T-helper 17 cell (primary cell): Measurements from ENCODE around the gene MAGI2. TPM values are rescaled to one million over a fixed set of nuclear protein-coding genes. Genes with fewer than 3 reads are reported as not detected.

Experiments used
- ATAC-seq: fragments of 150-1000 bp; cut with Tn5 transposase; 2 replicates; pipeline ENCODE4 v1.10.0; 2021; ENCODE audit warnings: mild to moderate bottlenecking, moderate library complexity
- DNase-seq, 3 donors: peaks; one replicate each; pipeline versions ENCODE4 v3.0.0 to v3.0.0-alpha.2; 2020 to 2021
- H3K9me3 ChIP-seq: one replicate; pipeline ENCODE4 v1.7.0; 2013; ENCODE audit warnings: low read length, mild to moderate bottlenecking; ENCODE audit not compliant: control insufficient read depth, poor library complexity, severe bottlenecking
- H3K27ac Mint-ChIP-seq: one replicate; pipeline ENCODE4 v1.8.0; 2022; ENCODE audit warnings: mild to moderate bottlenecking, moderate library complexity, mixed read lengths
- H3K27me3 Mint-ChIP-seq: one replicate; pipeline ENCODE4 v1.8.0; 2022; ENCODE audit warnings: mixed read lengths
- H3K36me3 Mint-ChIP-seq: one replicate; pipeline ENCODE4 v1.8.0; 2022; ENCODE audit warnings: low read depth, mixed read lengths
- H3K4me1 Mint-ChIP-seq: one replicate; pipeline ENCODE4 v1.8.0; 2022; ENCODE audit warnings: mild to moderate bottlenecking, mixed read lengths
- H3K4me3 Mint-ChIP-seq: one replicate; pipeline ENCODE4 v1.8.0; 2022; ENCODE audit warnings: mild to moderate bottlenecking, moderate library complexity, mixed read lengths
- total RNA-seq, 4 donors: library from RNA in 2 of 4; stranded (reverse) in 2 of 4; gene quantifications; one replicate each; pipeline ENCODE4 v1.2.3 and lab custom pipeline; 2022 to 2026

The MAGI2 gene
- total RNA-seq, 2 donors from 2014 or later = 0.73 TPM; not detected in 1

DNA sequence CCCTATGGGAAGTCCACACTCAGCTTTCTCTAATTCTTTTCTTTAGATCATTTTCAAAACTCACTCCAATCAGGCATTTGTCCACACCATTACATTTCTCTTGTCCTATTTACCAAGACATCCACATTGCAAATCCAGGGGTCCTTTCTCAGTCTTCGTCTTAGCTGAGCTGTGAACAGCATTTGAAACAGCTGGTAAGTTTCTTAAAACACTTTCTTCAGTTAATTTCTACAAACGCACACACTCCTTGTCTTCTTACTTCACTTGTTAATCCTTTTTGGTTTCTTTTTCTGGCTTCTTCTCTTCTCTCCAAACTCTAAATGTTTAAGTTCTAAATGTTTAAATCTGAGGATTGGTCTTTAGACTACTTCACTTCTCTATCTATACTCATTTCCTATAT, 885.6 kb downstream of the MAGI2 start:
- no peaks in the 10 kb centered on the region for H3K4me1 Mint-ChIP-seq
- no peaks in the 10 kb centered on the region for H3K27me3 Mint-ChIP-seq
- H3K9me3 ChIP-seq = no peaks in the 10 kb centered on the region
- no peaks in the 10 kb centered on the region for H3K36me3 Mint-ChIP-seq
- no peak overlapping the region for H3K4me3 Mint-ChIP-seq
- H3K27ac Mint-ChIP-seq = no peak overlapping the region
- ATAC-seq (no peak), DNase-seq (no peak)

DNA sequence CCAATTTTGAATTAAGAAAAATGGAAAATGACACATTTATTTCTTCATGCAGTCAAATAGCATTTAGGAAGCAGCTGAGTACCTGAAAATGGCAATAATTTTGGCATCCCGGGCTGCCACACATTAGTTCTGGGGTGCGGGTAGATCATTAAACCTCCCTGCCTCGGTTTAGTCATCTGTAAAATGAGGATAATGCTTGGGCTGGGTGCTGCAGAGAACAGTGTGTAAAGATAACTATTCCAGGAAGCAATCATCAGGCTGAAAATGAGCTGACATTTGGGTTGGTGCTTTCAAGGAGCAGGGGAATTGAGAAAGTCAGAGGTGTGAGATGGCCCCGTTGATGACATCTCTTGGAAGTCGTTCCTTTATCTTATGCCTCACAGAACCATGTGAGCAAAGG, 887.7 kb downstream of the MAGI2 start:
- no peak overlapping the region for H3K4me3 Mint-ChIP-seq
- no peaks in the 10 kb centered on the region for H3K9me3 ChIP-seq
- H3K4me1 Mint-ChIP-seq = no peaks in the 10 kb centered on the region
- no peaks in the 10 kb centered on the region for H3K36me3 Mint-ChIP-seq
- ATAC-seq (no peak), DNase-seq (no peak)
- no peak overlapping the region for H3K27ac Mint-ChIP-seq
- H3K27me3 Mint-ChIP-seq = no peaks in the 10 kb centered on the region

DNA sequence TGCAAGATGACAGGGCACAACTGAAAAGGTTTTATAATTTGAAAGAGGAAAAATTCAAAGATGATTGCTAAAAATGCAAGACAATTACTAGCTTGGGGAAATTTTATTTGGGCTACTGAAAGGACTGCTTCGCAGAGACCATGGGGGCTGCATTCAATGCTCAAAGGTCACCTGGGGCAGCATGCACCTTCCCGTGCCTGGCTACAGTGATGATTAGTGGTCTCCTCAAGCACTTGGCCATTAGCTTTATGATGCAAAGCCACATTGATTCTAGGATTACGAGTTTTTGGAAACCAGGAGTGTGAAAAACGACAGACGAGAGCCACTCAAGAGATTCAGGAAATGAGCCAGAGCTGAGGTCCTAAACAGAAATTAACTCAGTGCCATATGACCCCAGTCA, 890.3 kb downstream of the MAGI2 start:
- no peaks in the 10 kb centered on the region for H3K4me1 Mint-ChIP-seq
- H3K27ac Mint-ChIP-seq = no peak overlapping the region
- no peaks in the 10 kb centered on the region for H3K36me3 Mint-ChIP-seq
- no peak overlapping the region for H3K4me3 Mint-ChIP-seq
- H3K27me3 Mint-ChIP-seq = no peaks in the 10 kb centered on the region
- DNase-seq (no peak), ATAC-seq (no peak)
- no peaks in the 10 kb centered on the region for H3K9me3 ChIP-seq

DNA sequence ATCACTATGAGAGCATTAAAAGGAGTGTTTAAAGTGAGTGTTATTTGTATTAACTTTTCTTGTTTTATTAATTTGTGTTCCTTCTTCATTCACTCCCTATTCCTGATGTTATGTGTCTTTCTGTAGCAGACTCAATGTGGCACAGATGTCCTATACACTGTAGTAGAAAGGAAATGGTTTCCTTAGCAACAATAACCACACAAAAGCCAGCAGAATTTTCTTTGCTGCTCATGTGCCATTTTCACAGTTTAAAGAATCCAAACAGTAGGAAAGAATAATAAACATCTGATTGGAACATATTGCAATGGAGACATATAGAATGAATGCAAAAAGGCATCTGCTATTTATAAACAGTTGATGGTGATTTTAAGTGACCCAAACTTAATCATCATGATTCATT, 891.3 kb downstream of the MAGI2 start:
- H3K4me3 Mint-ChIP-seq = no peak overlapping the region
- H3K4me1 Mint-ChIP-seq = no peaks in the 10 kb centered on the region
- no peak overlapping the region for H3K27ac Mint-ChIP-seq
- H3K27me3 Mint-ChIP-seq = no peaks in the 10 kb centered on the region
- no peaks in the 10 kb centered on the region for H3K9me3 ChIP-seq
- DNase-seq (no peak), ATAC-seq (no peak)
- no peaks in the 10 kb centered on the region for H3K36me3 Mint-ChIP-seq

DNA sequence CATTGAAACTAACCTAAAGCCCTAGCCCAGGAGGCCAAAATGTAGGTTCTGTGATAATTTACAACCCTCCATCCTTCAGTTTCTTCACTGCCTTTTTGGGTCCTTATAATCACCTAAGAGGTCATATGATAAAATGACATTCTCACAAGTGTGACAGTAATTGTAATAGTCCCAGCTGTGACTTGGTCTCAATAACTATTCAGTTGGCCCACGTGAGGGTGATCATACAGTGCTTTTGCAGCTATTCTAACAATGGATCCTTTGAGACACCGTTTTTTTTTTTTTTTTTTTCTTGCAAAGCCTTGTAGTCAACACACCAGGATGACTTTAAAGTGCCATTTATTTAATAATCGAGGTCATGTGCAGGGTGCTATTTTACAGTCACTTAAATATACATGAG, 894.9 kb downstream of the MAGI2 start:
- no peaks in the 10 kb centered on the region for H3K4me1 Mint-ChIP-seq
- no peak overlapping the region for H3K27ac Mint-ChIP-seq
- no peaks in the 10 kb centered on the region for H3K27me3 Mint-ChIP-seq
- DNase-seq (no peak), ATAC-seq (no peak)
- no peak overlapping the region for H3K4me3 Mint-ChIP-seq
- no peaks in the 10 kb centered on the region for H3K36me3 Mint-ChIP-seq
- no peaks in the 10 kb centered on the region for H3K9me3 ChIP-seq

DNA sequence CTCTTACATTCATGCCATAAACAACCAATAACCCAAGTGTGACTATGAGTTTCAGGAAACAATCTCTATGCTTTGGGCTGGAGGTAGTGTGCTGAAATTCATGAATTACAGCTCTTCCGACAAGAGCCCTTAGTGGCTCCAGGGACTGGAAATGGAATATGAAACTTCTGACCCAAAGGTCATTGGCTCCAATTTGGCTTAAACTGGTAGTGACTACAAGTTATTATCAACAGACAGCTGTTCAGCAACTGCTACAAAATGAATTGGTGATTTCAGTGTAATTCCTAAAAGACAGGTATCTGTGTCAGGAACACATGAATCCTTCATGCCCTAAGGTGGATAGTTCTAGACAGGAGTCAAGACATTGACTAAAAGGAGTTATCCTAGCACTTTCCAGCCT, 909.5 kb downstream of the MAGI2 start:
- Mint-ChIP-seq H3K27ac (no peak overlapping the region), H3K36me3 (no peaks in the 10 kb centered on the region), H3K4me3 (no peak overlapping the region), H3K27me3 (no peaks in the 10 kb centered on the region), H3K4me1 (no peaks in the 10 kb centered on the region)
- no peaks in the 10 kb centered on the region for H3K9me3 ChIP-seq
- DNase-seq = no peak
- no peak for ATAC-seq

DNA sequence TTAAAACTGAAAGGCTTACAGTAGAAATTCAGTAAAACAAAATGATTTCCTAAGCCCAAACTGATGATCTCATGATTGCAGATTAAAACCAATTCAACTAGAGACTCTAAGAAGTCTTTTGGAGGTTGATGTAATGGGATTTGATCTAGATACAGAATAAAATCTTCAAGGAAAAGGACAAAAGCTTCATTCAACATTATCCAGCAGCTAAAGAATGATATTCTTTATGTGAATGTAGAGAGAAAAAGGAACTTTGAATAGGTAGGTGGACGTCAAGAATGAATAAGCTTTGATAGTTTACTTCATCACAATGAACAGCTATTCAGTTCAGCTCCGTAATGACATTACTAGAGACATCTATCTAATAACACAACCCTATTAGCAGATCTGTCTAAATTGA, 910.5 kb downstream of the MAGI2 start:
- no peaks in the 10 kb centered on the region for H3K9me3 ChIP-seq
- H3K36me3 Mint-ChIP-seq = no peaks in the 10 kb centered on the region
- no peaks in the 10 kb centered on the region for H3K4me1 Mint-ChIP-seq
- H3K27ac Mint-ChIP-seq = no peak overlapping the region
- ATAC-seq = no peak
- no peak for DNase-seq
- H3K27me3 Mint-ChIP-seq = no peaks in the 10 kb centered on the region
- H3K4me3 Mint-ChIP-seq = no peak overlapping the region

DNA sequence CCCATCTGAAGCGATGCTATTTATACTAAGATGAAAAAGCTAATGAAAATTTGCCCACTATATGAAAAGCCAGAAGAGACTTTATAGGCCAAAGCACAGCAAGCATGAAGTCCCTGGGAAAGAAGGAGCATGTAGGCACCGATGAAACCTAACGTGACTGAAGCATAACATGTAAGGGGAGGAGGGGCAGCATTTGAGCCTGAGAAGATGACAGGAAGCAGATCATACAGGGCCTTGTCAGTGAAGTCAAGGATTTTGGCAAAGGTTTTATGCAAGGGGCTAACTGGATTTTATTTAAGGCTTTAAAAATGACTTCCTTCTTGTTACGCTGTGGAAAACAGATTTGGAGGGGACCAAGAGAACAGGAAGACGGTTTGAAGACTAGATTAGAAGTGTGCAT, 910.9 kb downstream of the MAGI2 start:
- ATAC-seq (no peak), DNase-seq (no peak)
- Mint-ChIP-seq H3K4me1 (no peaks in the 10 kb centered on the region), H3K27me3 (no peaks in the 10 kb centered on the region), H3K36me3 (no peaks in the 10 kb centered on the region), H3K4me3 (no peak overlapping the region), H3K27ac (no peak overlapping the region)
- no peaks in the 10 kb centered on the region for H3K9me3 ChIP-seq

DNA sequence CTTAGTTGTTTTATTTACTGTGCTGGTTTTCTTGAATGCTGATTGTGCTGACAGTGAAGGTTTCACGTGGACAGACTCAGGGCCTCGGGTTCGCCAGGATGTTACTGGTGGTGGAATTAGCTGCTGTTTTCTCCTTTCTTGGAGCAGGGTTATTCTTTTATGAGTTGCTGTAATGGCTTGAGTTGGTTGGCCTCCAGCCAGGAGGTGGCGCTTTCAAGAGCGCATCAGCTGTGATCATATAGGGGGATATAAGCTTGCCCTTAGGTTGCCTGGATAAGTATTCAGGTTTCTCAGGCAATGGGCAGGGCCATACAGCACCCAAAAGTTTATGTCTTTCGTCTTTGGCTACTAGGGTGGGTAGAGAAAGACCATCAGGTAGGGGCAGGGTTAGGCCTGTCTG, 913.6 kb downstream of the MAGI2 start:
- no peak overlapping the region for H3K4me3 Mint-ChIP-seq
- H3K27me3 Mint-ChIP-seq = no peaks in the 10 kb centered on the region

DNA sequence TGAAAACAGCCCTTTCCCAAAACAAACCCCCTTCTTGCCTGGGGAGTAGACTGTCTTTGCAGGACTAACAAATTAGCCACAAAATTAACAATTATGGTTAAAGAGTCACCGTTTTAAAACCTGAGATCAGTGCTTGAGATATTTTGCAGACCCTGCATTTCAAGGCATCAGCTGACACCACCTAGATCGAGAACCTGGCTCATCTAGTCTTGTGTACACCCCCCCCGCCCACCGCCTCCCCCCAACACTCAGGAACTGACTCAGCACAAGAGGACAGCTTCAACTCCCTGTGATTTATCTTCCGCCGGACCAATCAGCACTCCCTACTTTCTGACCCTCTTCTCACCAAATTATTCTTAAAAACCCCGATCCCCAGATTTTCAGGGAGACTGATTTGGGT, 917.8 kb downstream of the MAGI2 start:
- Mint-ChIP-seq H3K27ac (no peak overlapping the region), H3K4me1 (no peaks in the 10 kb centered on the region), H3K27me3 (no peaks in the 10 kb centered on the region), H3K36me3 (no peaks in the 10 kb centered on the region), H3K4me3 (no peak overlapping the region)
- no peaks in the 10 kb centered on the region for H3K9me3 ChIP-seq
- ATAC-seq (no peak), DNase-seq (no peak)

More for the DNA sequence above, 913.6 kb downstream of the MAGI2 start:
- ATAC-seq (no peak), DNase-seq (no peak)
- Mint-ChIP-seq H3K36me3 (no peaks in the 10 kb centered on the region), H3K27ac (no peak overlapping the region), H3K4me1 (no peaks in the 10 kb centered on the region)
- H3K9me3 ChIP-seq = no peaks in the 10 kb centered on the region

DNA sequence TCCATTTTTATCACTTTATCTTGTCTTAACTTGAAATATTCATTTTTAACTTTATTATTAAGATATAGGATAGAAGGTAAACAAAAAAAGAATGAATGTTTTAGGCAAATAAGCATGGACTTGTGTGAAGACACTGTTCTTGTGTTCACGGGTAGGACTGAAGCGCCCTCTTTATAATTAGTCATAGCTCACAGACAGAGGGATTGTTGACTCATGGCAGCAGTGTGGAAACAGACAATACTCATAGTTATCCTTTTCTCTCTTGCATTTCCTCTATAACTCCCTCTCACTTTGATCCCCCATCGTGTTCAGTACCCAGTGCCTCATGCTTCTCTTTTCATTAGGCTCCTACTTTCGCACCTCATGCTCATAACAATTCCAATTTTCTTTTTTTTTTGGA, 923.1 kb downstream of the MAGI2 start:
- no peak overlapping the region for H3K27ac Mint-ChIP-seq
- no peak for ATAC-seq
- H3K27me3 Mint-ChIP-seq = no peaks in the 10 kb centered on the region
- H3K36me3 Mint-ChIP-seq = no peaks in the 10 kb centered on the region
- no peak for DNase-seq
- no peaks in the 10 kb centered on the region for H3K4me1 Mint-ChIP-seq
- no peak overlapping the region for H3K4me3 Mint-ChIP-seq
- no peaks in the 10 kb centered on the region for H3K9me3 ChIP-seq

DNA sequence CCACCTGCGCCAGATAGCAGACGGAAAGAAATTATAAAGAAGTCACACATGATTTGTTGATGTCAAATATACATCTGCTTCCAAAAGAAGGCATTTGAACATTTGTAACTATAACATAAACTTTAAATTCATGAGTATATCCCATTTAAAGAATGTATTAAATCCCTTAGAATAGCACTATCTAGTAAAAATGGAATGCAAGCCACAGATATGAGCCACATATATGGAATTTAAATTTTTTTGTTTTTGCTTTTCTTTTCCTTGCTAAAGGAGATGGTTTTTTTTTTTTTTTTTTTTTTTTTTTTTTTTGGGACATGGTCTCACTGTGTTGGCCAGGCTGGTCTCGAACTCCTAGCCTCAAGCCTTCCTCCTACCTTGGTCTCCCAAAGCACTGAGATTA, 924.1 kb downstream of the MAGI2 start:
- Mint-ChIP-seq H3K4me3 (no peak overlapping the region), H3K4me1 (no peaks in the 10 kb centered on the region), H3K36me3 (no peaks in the 10 kb centered on the region), H3K27ac (no peak overlapping the region), H3K27me3 (no peaks in the 10 kb centered on the region)
- no peak for DNase-seq
- ATAC-seq = no peak
- no peaks in the 10 kb centered on the region for H3K9me3 ChIP-seq

DNA sequence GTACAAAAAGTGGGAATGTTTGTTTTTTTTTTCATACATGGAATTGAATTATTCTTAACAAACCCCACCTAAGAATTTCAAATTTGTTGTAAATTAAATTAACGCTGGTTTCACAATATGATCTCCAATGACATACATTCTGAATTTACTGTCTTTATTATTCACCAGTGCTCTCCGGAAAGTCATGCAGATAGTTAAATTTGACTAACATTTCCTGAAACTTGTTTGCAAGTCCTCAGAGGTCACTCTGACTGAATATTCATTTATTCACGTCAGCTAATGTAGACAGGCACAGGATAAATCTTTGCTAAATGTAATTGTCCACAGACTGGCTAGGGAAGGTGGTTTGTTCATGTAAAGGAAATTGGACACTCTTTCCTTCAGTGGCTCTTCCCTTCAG, 924.5 kb downstream of the MAGI2 start:
- H3K4me1 Mint-ChIP-seq = no peaks in the 10 kb centered on the region
- no peaks in the 10 kb centered on the region for H3K27me3 Mint-ChIP-seq
- H3K27ac Mint-ChIP-seq = no peak overlapping the region

DNA sequence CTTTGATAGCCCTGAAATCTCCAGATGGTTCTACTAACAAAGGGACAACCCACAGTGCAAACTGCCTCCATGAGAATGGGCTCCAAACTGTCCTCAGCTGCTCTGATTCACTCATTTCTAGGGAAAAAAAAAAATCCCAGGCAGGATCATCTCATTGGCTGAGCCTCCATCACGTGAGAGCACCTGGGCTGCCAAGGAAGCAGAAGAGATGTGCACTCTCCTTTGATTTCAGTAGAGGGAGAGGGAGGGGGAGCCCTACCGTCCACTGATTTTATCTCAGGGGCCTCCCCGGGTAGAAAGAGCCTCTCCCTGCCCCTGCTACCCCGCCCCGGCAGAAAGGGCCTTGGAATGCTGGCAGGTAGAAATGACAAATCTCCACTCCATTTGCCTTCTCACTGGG, 929.5 kb downstream of the MAGI2 start:
- Mint-ChIP-seq H3K36me3 (no peaks in the 10 kb centered on the region), H3K4me1 (no peaks in the 10 kb centered on the region), H3K4me3 (no peak overlapping the region), H3K27ac (no peak overlapping the region), H3K27me3 (no peaks in the 10 kb centered on the region)
- ATAC-seq = no peak
- DNase-seq = no peak
- H3K9me3 ChIP-seq = no peaks in the 10 kb centered on the region

More for the DNA sequence above, 924.5 kb downstream of the MAGI2 start:
- ATAC-seq (no peak), DNase-seq (no peak)
- no peaks in the 10 kb centered on the region for H3K9me3 ChIP-seq
- no peaks in the 10 kb centered on the region for H3K36me3 Mint-ChIP-seq
- H3K4me3 Mint-ChIP-seq = no peak overlapping the region

DNA sequence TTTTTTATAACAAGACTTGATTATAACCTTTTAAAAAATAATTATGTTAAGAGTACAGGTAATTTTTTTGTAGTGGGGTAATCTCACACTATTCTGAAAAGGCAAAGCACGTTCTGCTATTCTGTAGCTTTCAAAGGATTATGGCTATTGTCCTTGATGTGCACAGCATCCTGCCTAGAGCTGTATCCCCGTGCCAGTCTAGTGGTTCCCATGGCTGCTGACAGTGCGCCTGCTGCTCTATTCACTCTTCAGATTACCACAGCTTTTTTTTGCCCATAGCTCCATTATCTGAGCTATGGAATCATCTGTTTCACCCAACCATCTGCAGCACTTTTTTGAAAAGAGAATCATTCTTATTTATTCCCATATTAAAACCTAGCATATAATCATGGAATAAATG, 931.5 kb downstream of the MAGI2 start:
- DNase-seq = no peak

More for the DNA sequence above, 931.5 kb downstream of the MAGI2 start:
- Mint-ChIP-seq H3K36me3 (no peaks in the 10 kb centered on the region), H3K4me3 (no peak overlapping the region), H3K4me1 (no peaks in the 10 kb centered on the region), H3K27ac (no peak overlapping the region), H3K27me3 (no peaks in the 10 kb centered on the region)
- no peaks in the 10 kb centered on the region for H3K9me3 ChIP-seq
- no peak for ATAC-seq
